HTERT RPE-1 (cell line): ENCODE measurements around the gene TK1.

ENCODE experiments used
- in situ Hi-C: fragments of 300-500 bp; cut with MboI; formaldehyde crosslinking; loops from 4 replicates; pipeline ENCODE4 v1.14.3; 2020; ENCODE audit warnings: low sequenced_read_pairs

The TK1 gene

DNA sequence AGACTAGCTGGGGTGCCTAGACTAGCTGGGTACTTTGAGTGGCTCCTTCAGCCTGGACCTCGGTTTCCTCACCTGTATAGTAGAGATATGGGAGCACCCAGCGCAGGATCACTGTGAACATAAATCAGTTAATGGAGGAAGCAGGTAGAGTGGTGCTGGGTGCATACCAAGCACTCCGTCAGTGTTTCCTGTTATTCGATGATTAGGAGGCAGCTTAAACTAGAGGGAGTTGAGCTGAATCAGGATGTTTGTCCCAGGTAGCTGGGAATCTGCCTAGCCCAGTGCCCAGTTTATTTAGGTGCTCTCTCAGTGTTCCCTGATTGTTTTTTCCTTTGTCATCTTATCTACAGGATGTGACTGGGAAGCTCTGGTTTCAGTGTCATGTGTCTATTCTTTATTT, 36.2 kb upstream of the TK1 start:
- in situ Hi-C loops, result no loop called here

- in situ Hi-C loops, result no loop called here
Observed at GRCh38 chr17:78219396-78220150, 32.7 kb upstream of the TK1 start.

DNA sequence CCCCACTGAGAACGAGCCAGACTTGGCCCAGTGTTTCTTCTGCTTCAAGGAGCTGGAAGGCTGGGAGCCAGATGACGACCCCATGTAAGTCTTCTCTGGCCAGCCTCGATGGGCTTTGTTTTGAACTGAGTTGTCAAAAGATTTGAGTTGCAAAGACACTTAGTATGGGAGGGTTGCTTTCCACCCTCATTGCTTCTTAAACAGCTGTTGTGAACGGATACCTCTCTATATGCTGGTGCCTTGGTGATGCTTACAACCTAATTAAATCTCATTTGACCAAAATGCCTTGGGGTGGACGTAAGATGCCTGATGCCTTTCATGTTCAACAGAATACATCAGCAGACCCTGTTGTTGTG, 27.8 kb upstream of the TK1 start:
- in situ Hi-C loops, result no loop called here

DNA sequence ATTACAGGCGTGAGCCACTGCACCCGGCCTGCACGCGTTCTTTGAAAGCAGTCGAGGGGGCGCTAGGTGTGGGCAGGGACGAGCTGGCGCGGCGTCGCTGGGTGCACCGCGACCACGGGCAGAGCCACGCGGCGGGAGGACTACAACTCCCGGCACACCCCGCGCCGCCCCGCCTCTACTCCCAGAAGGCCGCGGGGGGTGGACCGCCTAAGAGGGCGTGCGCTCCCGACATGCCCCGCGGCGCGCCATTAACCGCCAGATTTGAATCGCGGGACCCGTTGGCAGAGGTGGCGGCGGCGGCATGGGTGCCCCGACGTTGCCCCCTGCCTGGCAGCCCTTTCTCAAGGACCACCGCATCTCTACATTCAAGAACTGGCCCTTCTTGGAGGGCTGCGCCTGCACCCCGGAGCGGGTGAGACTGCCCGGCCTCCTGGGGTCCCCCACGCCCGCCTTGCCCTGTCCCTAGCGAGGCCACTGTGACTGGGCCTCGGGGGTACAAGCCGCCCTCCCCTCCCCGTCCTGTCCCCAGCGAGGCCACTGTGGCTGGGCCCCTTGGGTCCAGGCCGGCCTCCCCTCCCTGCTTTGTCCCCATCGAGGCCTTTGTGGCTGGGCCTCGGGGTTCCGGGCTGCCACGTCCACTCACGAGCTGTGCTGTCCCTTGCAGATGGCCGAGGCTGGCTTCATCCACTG, 27.3 kb upstream of the TK1 start, which contains the start of gene BIRC5:
Gene BIRC5, plus strand, starts transcription at position 238 of the 690 bp plus-strand sequence. Its CDS starts 64 bp downstream, at position 302.
- in situ Hi-C loops, result no loop called here

DNA sequence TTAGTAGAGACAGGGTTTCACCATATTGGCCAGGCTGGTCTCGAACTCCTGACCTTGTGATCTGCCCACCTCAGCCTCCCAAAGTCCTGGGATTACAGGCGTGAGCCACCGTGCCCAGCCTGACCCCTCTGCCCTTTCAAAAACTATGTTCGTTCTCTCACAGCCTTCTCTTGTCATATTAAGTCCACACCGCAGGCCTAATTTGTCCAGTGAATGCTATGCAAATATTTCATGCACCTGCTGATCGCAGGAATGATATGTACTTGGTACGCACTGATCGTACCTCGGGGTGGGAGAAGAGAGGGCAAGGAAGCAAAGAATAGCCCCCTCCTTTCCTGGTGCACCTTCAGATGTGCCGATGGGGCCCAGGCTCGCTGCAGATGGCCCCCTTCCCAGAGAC, 24.2 kb upstream of the TK1 start:
- in situ Hi-C loops, result no loop called here

GRCh38 chr17:78210111-78210510, 23.3 kb upstream of the TK1 start:
- in situ Hi-C loops, result no loop called here

DNA sequence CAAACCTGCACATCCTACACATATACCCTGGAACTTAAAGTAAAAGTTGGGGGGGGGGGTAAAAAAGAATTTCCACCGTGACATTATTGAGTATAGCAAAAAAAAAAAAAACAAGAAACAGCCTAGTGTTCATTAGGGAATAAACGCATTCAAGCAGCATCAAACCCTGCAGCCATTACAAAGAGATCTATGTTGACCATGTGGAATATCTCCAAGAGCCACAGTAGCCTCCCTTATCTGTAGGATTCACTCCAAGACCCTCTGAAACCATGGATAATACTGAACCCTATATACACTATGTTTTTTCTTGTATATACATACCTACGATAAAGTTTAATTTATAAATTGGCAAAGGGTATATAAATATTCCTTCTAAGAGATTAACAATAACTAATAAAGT, 21.6 kb upstream of the TK1 start:
- in situ Hi-C loops, result no loop called here

- in situ Hi-C loops, result no loop called here
Observed at GRCh38 chr17:78206298-78206697, 19.4 kb upstream of the TK1 start.

- in situ Hi-C loops, result no loop called here
Observed at GRCh38 chr17:78205124-78205775, 18.4 kb upstream of the TK1 start.

DNA sequence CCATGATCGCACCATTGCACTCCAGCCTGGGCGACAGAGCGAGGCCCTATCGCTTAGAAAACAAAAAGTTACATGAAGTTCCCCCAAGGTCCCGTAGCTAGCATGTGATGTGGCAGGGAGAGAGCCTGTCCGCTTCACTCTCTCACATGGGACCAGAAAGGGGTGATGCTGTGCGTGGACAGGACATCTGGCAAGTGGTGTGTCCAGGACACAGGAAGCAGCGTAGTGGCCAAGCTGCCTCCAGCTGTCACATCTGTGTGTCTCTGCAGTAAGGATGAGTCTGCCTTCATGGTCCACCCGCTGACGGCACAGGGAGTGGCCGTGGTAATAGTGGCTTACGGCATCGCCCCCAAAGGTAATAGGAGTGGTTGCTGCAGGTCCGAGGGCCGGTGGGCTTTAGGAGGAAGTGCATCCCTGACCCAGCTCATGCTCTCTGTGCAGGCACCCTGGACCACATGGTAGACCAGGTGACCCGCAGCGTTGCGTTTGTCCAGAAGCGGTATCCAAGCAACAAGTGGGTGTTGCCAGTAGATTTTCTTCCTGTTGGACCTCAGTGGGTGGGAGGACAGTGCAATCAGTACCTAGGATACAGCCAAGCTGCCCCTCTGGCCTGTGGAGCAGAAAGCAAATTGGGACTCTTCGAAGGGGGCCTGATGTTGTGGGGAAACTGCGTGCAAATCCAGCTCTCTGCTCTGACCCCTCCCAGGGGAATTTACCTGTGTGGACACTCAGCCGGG, 17.7 kb upstream of the TK1 start:
- in situ Hi-C loops, result no loop called here

- in situ Hi-C loops, result no loop called here
Observed at GRCh38 chr17:78202666-78203065, 15.8 kb upstream of the TK1 start.

- in situ Hi-C loops, result no loop called here
Observed at GRCh38 chr17:78200451-78200850, 13.6 kb upstream of the TK1 start.

DNA sequence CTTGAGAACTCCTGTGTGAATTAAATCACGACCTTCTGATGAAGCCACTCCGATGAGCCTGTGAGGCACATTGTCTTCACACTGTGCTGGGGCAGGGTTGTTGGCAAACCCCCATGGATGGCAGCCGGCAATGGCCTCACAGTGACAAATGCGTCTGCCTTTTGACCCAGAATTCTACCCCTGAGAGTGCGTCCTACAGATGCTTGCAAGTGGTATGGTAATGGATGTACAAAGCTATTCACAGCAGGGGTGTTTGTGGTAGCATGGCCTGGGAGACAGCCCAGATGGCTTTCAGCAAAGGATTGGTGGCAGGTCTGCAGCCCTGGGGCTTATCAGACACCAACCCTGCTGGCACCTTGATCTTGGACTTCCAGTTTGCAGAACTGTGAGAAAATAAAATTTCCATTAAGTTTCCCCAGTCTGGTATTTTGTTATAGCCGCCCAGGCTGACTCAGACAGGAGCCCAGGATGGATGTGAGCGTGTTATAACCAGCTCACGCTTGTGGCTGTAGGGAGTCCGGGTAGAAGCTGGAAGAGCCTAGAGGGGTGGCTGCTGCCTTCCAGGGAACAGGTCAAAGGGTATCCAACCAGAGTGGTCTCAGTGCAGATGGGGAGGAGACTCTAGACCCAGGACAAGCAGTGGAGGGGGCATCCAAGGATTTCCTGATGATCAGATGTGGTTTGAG, 10.4 kb upstream of the TK1 start:
- in situ Hi-C loops, result no loop called here

- in situ Hi-C loops, result no loop called here
Observed at GRCh38 chr17:78196716-78197115, 9.9 kb upstream of the TK1 start.

DNA sequence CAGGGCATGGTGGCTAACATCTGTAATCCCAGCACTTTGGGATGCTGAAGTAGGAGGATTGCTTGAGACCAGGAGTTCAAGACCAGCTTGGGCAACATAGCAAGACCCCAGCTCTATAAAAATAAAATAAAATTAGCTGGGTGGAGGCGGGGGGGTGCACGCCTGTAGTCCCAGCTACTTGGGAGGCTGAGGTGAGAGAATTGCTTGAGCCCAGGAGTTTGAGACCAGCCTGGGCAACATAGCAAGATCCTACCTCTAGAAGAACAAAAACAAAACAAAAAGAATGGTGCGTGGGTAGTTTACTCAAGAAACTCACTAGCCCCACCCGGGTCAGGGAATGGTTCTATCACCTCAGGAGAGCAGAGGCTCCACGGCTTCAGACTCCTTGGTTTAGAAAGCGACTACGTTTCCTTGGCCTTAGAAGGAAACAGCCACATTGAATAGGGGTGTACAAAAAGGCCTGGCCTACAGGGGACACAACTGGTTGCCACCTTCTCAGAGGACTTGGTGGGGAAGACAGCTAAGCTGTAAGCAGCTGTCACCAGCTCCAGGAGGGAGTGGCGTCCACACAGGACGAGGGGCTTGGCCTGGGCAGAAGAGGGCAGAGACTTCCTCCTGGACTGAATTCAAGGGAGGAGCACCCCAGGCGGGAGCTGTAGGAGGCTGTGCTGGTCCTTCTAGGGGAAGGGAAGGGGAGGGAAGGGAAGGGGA, 716 bp downstream of the TK1 start:
- in situ Hi-C loops, result no loop called here

GRCh38 chr17:78184868-78185267, 2.0 kb downstream of the TK1 start:
- in situ Hi-C loops, result no loop called here

DNA sequence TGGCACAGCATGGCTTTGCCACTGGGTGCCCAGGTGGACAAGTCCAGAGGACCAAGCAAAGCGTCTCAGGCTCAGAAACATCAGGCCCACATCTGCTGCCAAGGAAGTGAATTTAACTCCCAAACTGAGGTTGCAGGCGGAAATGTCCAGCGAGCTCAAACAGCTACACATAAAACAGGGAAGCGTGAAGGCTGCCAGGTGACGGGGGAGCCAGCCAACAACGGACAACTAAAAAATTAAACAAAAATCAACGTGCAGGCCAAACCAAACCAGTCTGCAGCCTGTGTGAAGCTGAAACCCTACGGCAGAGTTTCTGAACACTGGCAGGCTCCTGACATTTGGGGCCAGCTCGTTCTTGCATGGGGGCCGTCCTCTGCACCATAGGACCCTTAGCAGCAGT, 2.5 kb downstream of the TK1 start:
- in situ Hi-C loops, result no loop called here

- in situ Hi-C loops, result no loop called here
Observed at GRCh38 chr17:78183916-78184315, 2.9 kb downstream of the TK1 start.

DNA sequence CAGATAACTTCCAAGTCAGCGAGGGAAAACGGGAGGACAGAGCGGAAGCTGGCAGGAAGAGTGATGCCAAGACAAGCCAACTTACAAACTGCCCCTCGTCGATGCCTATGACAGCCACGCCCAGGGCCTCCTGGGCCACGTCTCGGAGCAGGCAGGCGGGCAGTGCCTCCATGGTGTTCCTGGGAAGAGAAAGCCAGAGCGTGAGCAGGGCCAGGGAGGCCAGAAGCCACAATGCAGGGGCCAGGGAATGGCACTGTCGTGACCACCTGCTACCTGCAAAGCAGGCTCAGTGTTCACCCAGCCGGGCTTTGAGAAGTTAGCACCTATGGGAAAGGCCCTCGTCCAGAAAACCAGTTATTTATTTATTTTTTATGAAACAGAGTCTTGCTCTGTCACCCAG, 4.3 kb downstream of the TK1 start:
- in situ Hi-C loops, result no loop called here

DNA sequence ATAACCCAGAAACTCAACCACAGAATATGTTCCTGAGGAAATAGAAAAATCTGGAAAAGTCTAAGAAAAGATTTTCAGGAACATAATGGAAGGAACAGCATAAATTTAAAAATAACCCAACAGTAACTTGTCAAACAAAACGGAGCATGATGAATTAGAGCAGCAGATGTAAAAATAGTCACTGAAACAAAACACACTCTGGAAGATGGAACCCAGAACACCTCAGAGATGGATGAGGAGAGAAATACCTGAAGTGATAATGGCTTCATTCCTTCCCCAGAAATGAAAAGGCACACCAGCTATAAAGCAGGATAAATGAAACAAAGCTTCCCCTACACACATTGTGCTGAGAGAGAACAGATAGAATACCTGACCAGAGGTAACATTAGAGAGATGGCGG, 6.3 kb downstream of the TK1 start:
- in situ Hi-C loops, result no loop called here
